ENCODE data around the gene NTM.

Gene NTM

DNA sequence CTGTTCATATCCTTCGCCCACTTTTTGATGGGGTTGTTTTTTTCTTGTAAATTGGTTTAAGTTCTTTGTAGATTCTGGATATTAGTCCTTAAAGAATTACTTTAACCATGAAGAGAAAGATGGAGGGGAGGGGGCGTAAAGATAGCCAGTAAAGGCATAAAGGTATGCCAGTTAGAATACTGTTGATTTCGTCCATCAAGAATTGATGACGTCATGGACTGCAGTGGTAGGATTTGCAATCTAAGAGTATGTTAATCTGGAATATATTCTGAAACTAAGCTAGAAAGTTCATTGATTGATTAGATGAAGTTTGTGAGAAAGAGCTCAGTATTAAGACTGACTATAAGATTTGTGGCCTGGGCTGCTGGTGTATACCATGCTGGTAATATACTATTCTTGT lies 856.1 kb downstream of the NTM start:
- FAIRE-seq (no peak), DNase-seq (ENCODE audit: extremely low spot score, insufficient read length, low read depth) (no peak)

DNA sequence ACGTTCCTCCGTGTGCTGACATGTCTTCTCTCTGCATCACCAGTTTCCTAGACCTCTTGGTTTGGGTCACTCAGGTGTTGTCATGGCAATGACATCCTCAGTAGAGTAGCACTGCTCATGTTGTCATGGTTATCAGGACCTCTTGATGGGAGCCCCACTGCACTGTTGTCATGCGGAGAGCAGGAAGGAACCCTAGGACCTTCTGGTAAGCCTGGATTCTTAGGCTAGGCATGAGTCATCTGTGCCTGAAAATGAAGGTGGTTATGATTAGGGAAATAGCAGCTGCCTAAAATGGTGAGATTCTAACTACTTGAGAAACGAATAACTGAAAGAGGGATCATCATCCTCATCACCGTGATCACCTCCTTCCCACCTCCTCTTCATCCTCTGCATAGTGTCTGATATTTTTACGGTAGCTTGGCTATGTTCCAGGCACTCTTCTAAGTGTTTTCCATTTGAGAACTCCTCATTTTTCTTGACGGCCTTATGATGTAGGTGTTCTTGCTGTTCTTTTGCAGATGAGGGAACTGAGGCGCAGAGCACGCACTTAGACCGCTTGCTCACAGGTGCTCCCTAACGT lies 858.4 kb downstream of the NTM start:
- FAIRE-seq = no peak
- DNase-seq (ENCODE audit: extremely low spot score, insufficient read length, low read depth) = no peak

DNA sequence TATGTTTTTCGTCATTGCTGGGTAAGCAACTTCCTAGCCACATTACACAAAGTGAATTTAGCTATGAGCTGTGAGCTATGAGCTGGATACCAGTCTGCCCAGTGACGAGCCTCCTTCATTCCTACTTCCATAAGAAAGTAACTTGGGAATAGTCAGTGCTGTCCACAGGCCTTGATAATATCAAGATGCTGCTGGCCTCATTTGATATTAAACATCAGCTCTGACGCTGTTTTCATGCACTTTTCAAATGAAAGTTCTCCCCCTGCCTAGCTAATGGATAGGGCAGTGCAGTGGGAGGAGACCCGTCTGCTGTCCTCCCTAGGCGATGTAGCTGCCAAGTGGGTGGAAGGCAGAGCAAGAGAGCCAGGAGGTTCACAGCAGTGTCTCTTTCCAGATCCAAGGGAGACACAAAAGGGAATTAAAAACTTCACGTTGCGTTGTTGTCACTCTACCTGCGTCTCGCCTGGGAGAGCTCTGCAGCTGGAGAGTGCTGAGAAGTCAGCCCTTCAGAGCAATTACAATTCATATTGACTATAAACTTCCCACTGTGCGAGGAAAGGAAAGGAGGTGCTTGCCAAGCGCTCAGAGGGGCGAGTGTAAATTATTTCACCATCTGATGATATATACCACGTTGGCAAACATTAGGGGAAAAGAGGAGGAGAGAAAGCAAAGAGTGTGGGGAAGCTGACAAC lies 861.4 kb downstream of the NTM start:
- FAIRE-seq = no peak
- DNase-seq (ENCODE audit: extremely low spot score, insufficient read length, low read depth) = no peak

DNA sequence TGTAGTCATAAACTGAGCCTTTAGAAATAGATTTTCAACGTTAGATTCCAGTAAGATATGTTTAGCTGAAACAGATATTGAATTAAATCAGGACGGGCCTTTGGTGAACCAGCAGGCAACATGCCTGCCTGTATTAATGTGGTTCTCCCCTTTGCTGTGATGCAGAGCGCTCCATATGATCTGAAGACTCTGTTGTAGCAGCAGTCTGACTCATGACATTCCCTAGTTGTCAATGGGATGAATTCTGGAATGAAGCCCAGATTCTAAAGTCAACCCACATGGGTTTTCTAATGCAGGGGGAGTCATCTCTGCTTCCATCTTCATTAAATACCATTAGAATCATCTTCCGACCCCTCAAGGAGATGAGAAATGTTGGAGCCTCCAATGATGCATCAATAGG lies 864.5 kb downstream of the NTM start:
- DNase-seq (ENCODE audit: extremely low spot score, insufficient read length, low read depth) (no peak), FAIRE-seq (no peak)

DNA sequence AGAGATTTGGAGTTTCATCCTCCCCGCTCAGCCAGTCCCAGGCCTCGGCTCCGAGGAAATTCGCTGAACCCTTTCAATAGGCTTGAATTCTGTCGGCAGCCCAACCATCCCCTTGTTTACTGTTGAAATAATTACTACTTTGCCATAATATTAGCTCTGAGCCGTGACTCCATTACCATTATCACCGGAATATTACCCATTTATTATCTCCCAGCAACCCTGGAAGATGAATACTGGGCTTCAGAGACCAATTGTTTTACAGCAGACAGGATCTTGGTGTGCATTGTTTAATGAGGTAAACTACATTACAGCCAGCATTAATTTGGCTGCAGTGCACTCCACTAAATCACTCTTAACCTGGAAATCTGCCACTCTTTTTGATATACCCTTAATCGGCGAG lies 867.4 kb downstream of the NTM start:
- FAIRE-seq = no peak
- no peak for DNase-seq (ENCODE audit: extremely low spot score, insufficient read length, low read depth)

DNA sequence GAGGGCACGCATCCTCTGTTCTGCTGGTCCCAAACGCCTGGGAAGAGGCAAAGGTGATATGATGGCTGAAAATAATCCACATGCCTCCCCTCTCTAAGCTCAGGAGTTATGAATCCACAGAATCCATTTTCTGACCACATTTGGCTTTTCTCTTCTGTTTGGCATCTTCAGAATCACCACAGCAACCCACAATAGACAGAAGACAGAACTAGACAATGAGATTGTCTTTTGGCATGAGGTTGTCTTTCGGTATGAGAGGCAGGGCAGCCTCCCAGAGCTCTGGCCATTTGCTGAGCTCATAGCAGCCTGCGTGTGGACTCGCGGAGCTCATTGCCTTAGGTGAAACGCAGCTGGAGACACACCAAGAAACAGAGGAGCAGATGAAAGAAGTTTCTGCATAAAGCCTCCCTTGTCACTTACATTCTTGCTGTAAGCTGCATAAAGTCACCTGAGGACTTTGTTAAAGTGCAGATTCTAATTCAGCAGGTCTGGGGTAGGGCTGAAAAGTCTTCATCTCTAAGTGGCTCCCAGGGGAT lies 868.0 kb downstream of the NTM start:
- no peak for FAIRE-seq
- no peak for DNase-seq (ENCODE audit: extremely low spot score, insufficient read length, low read depth)

DNA sequence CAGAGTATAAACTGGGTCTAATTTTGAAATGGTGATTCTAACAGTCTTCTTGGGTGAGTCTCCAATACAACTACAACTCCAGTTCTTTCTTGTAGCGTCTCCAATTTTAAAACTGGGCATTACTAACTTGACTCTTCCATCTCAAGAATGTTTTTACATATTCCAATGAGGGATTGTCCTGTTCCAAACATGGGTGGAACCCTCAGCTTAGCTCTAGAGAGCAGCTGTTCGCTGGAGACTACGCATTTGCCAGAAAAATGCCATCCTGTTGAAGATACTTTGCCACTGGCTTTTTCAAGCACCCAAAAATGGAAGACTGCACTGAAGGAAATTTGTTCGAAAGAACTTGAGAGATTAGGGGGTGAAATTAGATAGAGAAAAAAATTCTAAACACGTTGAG lies 870.0 kb downstream of the NTM start:
- DNase-seq (ENCODE audit: extremely low spot score, insufficient read length, low read depth) (no peak), FAIRE-seq (no peak)

DNA sequence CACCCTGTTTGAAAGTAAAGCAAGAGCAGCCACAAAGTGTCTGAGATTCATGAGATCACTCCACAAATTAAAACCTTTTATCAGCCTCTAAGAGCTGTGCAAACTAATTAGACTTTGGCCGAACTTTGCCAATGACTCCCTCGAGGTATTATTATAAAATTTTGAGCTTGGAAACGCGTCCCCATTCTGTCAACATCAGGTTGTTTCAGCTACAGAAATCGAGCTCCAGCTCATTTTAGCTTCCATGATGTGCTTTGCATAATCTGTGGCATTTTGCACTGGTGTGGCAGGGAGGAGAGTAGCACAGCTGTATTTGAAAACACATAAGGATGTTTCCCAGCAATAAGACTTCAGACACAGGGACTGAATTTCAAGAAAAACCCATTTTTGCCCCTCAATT lies 872.2 kb downstream of the NTM start:
- FAIRE-seq = no peak

DNA sequence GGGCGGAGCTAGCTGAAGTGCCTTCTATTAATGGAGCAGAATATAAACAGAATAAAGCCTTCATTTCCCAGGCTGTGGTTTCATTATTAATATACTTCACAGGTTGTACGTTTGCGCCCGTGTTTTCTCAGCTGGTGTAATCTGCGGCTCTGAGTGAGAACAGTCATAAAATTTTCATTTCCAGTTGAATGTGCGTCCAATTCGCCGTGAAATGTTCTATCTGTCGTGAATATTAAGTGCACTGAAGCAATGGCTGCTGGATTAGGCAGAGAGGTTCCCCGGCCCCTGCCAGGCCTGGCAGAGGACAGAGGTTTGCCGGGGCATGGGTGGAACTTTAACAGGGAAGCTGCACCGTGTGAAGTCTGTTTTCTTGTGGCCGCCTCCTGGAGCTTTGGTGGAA lies 874.4 kb downstream of the NTM start:
- FAIRE-seq = no peak

More for the DNA sequence above, 872.2 kb downstream of the NTM start:
- no peak for DNase-seq (ENCODE audit: extremely low spot score, insufficient read length, low read depth)

DNA sequence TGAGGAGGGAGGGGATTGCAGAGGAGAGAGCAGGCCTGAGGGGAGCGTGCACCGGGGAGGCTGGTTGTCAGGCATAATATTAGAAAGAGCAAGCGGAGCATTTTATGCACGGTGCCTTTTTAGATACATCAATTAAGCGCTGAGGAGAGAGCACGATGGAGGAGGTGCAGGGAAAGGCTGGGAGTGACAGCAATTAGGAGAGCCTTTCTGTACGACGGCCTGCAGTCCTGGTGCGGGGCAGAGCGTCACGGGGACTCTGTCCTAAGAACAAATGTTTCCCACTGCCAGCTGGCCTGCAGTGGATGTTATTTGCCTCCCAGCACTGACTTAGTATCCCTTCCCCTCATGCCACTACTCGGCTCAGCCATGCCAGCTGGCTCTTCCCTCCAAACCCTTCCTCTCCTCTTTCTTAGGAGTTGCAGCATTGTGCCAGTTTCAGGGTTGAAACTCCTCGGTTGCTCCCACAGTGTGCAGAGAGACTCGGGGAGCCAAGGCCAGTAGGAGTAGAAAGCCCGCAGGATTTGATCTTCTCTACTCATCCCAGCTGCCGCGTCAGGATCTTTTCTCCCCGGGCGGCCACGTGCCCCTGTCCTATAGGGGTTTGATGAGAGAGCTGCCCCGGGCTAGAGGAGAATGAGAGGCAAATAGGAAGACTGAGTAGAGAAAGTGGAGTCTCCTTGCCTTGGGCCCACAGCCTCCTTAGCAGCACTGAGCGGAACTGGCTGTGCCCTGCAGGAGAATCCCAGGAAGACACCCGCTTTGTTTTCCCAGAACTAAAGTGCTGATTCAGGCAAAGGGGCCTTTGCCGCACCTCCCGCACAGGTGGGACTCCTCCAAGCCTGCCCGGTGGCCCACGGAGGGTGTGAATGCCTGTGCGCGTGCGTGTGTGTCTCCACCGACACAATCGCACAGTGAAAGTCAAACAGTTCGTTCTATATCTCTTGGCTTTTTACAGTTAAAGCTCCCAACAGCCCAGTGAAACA lies 875.3 kb downstream of the NTM start:
- no peak for FAIRE-seq
- no peak for DNase-seq (ENCODE audit: extremely low spot score, insufficient read length, low read depth)

More for the DNA sequence above, 874.4 kb downstream of the NTM start:
- no peak for DNase-seq (ENCODE audit: extremely low spot score, insufficient read length, low read depth)

DNA sequence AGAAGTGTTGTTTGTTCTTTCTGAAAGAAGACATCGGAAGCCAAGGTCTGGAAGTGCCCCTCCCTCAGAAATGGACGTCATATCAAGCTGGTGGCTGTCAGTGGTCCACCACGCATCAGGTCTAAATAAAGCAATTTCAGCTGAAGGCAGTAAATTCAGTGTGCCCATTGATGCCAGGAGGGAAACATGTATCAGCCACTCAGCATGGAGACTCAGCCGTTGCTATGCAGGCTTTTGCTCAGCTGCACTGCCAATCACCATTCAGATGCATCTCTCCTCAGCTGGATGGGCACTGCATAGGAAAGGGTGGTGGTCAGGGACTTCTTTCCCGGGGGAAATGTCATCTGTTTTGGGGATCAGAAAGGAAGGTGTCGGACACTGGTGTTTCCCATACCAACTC lies 878.2 kb downstream of the NTM start:
- FAIRE-seq = no peak

DNA sequence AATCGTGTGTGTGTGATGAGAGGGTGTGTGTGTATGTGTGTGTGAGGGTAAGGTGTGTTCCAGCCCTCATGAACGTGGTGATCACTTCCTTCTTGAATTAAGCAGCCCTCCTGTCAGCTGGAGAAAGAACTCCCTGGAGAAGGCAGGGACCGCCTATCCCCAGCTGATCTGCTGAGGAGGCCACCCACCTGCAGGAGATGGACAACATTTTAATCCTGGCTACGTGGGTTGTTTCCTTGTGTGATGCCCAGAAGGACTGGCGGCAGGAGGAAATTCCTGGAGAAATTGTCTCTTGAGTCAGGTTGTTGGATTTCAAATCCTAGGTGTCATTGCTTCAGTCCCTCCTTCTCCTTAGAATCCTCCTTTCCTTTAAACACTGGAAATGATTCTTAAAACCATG lies 878.8 kb downstream of the NTM start:
- FAIRE-seq = no peak
- DNase-seq (ENCODE audit: extremely low spot score, insufficient read length, low read depth) = no peak

More for the DNA sequence above, 878.2 kb downstream of the NTM start:
- DNase-seq (ENCODE audit: extremely low spot score, insufficient read length, low read depth) = no peak

DNA sequence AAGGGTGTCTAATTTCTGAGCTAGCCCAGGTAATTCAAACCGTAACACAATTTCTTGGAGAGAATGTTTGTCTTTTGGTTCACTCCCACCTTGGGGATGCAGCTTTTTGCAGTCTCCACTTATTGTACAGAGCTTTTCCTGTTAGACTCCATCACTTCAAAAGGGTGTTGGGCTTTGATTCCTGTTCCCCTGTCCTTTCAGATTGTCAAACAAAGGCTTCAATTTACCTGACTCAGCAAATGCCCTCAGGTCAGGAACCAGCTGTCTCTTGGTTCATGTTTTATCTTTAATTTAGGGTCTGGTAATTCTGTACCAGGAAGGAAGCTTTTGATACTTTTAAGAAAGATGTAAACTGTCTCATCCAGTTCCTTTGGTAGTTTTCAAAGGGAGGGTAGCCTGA lies 880.6 kb downstream of the NTM start:
- FAIRE-seq (no peak), DNase-seq (ENCODE audit: extremely low spot score, insufficient read length, low read depth) (no peak)

DNA sequence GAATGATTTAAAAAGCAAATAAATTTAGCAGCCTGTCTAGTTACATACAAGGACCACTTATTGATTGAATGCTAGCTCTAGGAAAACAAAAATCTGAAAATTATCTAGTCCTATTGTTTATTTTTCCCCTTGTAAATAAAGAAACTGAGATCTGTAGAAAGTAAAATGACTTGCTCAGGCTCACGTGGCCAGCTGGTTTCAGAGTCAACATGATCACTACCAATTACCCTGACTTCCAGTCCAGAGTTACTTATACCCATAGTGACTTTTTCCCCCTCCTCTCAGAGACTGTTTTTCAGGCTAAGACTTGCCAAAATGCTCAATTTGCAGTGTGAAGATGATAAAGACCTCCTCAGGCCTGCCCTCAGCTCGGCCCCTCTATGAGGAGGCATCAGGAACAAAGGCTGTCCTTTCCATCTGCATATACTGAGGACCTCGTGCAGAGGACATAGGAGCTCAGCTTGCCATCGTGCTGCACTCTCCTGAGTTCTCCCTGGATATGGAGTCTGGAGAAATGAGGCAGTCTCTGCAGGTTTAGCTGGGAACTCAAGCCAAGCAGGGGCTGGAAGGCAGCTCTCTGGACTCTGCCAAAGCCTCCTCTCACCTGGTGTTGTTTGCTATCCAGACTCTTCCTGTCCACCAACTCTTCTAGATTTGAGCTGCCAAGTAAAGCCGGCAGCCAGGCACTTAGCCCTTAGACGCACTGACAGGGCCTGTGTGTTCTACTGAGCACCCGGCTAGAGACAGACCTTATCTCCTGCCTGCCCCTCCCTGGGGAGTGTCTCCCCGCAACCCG lies 883.3 kb downstream of the NTM start:
- DNase-seq (ENCODE audit: extremely low spot score, insufficient read length, low read depth) = no peak
- no peak for FAIRE-seq

DNA sequence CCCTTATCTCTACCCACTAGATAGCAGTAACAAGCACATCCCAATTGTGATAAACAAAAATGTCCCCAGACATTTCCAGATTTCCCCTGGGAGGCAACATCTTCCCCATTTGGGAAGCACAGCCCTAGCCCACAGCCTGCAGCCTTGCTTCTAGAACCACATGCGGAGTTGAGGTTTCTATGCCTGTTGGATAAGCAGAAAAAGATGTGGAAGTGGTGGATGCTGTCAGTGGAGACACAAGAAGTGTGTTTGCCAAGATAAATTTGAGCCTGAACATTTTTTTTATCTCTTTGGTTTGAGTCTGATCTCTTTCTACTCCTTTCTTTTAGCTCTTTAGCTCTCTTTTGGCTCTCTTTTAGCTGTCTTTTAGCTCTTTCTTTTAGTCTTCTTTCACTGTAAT lies 884.5 kb downstream of the NTM start:
- DNase-seq (ENCODE audit: extremely low spot score, insufficient read length, low read depth) (no peak), FAIRE-seq (no peak)

DNA sequence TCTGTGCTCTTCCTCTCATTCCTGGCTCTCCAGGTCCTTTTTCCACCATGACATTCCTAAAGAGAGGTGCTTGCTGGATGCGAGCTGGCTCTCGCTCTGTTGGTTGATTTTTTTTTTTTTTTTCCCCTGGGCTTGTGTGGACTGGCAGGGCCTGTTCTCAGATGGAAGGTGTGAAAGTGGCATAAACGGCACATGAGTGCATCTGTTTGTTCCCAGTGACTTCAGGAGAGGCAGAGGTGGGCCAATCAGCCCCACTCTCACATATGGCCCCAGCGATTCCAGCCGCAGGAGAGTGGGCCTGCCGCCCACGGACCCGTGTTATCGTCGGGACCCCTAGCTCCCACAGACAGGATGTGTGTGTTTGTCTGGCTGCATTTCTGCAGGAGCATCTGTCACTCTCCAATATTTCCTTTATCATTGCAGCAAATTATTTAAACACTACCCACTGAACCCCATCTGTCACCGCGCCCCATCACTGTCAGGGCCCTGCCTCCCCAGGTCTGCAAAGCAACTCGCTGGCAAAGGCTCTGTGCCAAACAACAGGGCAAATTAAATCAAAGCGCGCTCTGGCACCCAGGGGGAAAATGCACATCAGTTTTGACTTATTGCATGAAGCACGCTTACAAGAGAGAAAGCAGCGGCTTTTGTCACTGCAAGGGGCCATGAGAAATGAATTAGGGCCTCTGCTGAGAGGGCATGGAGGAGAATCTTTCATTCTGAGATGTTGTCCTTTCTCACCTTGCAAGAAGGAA lies 886.3 kb downstream of the NTM start:
- FAIRE-seq (no peak), DNase-seq (ENCODE audit: extremely low spot score, insufficient read length, low read depth) (no peak)

DNA sequence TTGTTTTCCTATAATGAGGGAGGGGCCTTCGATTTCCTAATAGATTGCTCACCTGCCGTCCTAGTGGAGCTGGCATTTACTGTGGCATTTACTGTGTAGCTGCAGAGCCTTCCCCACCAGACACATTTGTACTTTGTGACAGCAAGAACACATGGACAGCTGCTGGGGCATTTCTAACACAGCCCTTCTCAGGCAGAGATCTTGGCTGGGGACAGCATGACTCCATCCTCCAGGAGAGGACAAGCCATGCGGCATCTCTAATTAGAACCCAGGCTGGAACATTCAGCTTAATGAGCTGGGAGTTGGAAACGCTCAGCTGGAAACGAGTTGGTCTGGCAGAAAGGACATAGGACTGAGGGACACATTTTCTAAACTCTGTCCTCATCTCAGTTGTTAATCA lies 887.5 kb downstream of the NTM start:
- no peak for FAIRE-seq
- no peak for DNase-seq (ENCODE audit: extremely low spot score, insufficient read length, low read depth)

DNA sequence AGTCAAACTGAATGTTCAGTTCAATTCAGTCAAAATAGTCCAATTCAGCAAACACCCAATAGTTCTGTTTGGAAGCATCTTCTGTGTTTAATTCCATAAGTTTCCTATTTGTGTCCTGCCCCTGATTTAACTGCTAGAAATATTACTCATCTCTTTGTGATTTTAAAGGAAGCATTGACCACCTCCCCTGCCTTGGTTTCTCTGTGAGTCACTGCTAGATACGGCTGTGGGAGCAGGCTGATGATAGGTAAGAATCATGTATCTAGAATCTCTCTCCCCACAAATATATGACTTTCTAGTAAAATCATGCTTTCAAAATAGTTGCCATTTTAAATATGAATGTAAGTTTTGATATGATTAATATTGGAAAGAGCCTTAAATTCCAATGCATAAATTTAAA lies 888.5 kb downstream of the NTM start:
- FAIRE-seq (no peak), DNase-seq (ENCODE audit: extremely low spot score, insufficient read length, low read depth) (no peak)

DNA sequence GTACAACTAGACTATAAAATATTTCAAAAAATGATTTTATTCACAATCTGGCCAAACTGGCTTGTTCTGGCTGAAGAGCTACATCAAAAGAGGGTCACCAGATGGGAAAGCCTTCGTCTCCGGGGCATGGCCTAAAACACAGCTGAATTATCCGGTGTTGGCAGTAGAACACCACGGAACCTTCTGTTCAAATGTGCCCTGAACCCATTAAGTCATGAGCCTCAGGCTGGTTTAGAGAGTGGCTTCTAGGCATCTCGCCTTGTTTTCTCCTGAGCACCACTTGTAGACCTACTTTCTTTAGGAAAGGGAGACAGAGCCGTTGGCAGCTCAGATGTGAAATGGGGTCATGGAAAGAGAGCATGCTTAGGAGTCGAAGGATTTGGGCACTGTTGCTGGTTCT lies 890.2 kb downstream of the NTM start:
- FAIRE-seq (no peak), DNase-seq (ENCODE audit: extremely low spot score, insufficient read length, low read depth) (no peak)

Data from GM18507 (cell line).